PC-3 (cell line): ENCODE data around the gene GPC6. TPM values are rescaled to one million over a fixed set of nuclear protein-coding genes. Genes with fewer than 3 reads are reported as not detected.

Experiments
- ATAC-seq: fragments of 200-7000 bp; cut with Tn5 transposase; 2 replicates; pipeline ENCODE4 v1.9.1; 2020; ENCODE audit warnings: mild to moderate bottlenecking, moderate library complexity
- BruUV-seq: library from RNA; stranded (reverse); fragments of 400-500 nt; replicated peaks from 2 replicates; lab custom pipeline; 2021; lab: Mats Ljungman, UMichigan
- CTCF ChIA-PET: fragments of 300-600 bp; sonication (Branson Sonifier 250); formaldehyde crosslinking; loops from one replicate; lab custom pipeline; 2022; ENCODE audit warnings: antibody characterized with exemption; lab: Charles Lee
- POLR2A ChIA-PET: fragments of 300-600 bp; sonication (Branson Sonifier 250); formaldehyde crosslinking; loops from one replicate; lab custom pipeline; 2022; ENCODE audit warnings: antibody characterized with exemption; ENCODE audit not compliant: unreplicated experiment; lab: Charles Lee
- DNase-seq: peaks from one replicate; pipeline ENCODE4 v3.0.0-alpha.2; 2015
- H2AFZ ChIP-seq: fragments of 300-600 bp; sonication (generic); 2 replicates; pipeline ENCODE4 v1.6.0; 2016; ENCODE audit warnings: antibody characterized with exemption, low read length
- H3F3A ChIP-seq: fragments of 300-600 bp; sonication (generic); one replicate; pipeline ENCODE4 v1.6.0; 2017; ENCODE audit warnings: antibody characterized with exemption, low read length, control low read depth, mild to moderate bottlenecking; ENCODE audit not compliant: unreplicated experiment
- H3K27ac ChIP-seq: fragments of 300-600 bp; sonication (generic); 2 replicates; pipeline ENCODE4 v1.5.1; 2016; ENCODE audit warnings: mild to moderate bottlenecking, low read length
- H3K27me3 ChIP-seq: fragments of 300-600 bp; sonication (generic); 2 replicates; pipeline ENCODE4 v1.6.1; 2016; ENCODE audit warnings: low read length, mixed read lengths
- H3K36me3 ChIP-seq: fragments of 300-600 bp; sonication (generic); 2 replicates; pipeline ENCODE4 v1.6.1; 2016; ENCODE audit warnings: low read depth, mixed run types, low read length, mixed read lengths
- H3K4me1 ChIP-seq: fragments of 300-600 bp; sonication (generic); 2 replicates; pipeline ENCODE4 v1.5.1; 2016; ENCODE audit warnings: low read length; ENCODE audit not compliant: insufficient read depth
- H3K4me2 ChIP-seq: fragments of 300-600 bp; sonication (generic); 2 replicates; pipeline ENCODE4 v1.6.0; 2016; ENCODE audit warnings: low read length
- H3K4me3 ChIP-seq: fragments of 300-600 bp; sonication (generic); 2 replicates; pipeline ENCODE4 v1.5.1; 2016; ENCODE audit warnings: mild to moderate bottlenecking, low read length, mixed read lengths
- H3K79me2 ChIP-seq: fragments of 300-600 bp; sonication (generic); 2 replicates; pipeline ENCODE4 v1.6.1; 2017; ENCODE audit warnings: low read length, mixed read lengths
- H3K9ac ChIP-seq: fragments of 300-600 bp; sonication (generic); 2 replicates; pipeline ENCODE4 v1.6.0; 2016; ENCODE audit warnings: mild to moderate bottlenecking, low read length
- H3K9me2 ChIP-seq: fragments of 300-600 bp; sonication (generic); replicated peaks from 2 replicates; pipeline ENCODE4 v1.6.1; 2016; ENCODE audit warnings: mixed run types, low read length, mixed read lengths
- H3K9me3 ChIP-seq: fragments of 300-600 bp; sonication (generic); 2 replicates; pipeline ENCODE4 v1.6.1; 2016; ENCODE audit warnings: low read length, mixed read lengths
- H4K20me1 ChIP-seq: fragments of 300-600 bp; sonication (generic); 2 replicates; pipeline ENCODE4 v1.6.1; 2016; ENCODE audit warnings: low read length, mixed read lengths
- EZH2 ChIP-seq: fragments of 300-600 bp; sonication (generic); IDR thresholded peaks from one replicate; pipeline ENCODE4 v1.6.1; 2017; ENCODE audit warnings: antibody characterized with exemption, mild to moderate bottlenecking, low read length; ENCODE audit not compliant: unreplicated experiment
- EZH2phosphoT487 ChIP-seq: fragments of 300-600 bp; sonication (generic); IDR thresholded peaks from 2 replicates; pipeline ENCODE4 v1.6.1; 2018; ENCODE audit warnings: mild to moderate bottlenecking, antibody characterized with exemption, low read length, borderline replicate concordance
- intact Hi-C: fragments of 100-400 bp; cut with micrococcal nuclease; formaldehyde crosslinking; loops from 2 replicates; pipeline ENCODE4 v1.9.0; 2023
- total RNA-seq: library from RNA; depleted of rRNA; stranded (reverse); fragments of >200 nt; gene quantifications from 2 replicates; pipeline ENCODE4 v1.2.3, GENCODE V29; 2014
- TF ChIP-seq, protein P1 (sequence below): fragments of 300-600 bp; sonication (generic); conservative IDR thresholded peaks from 2 replicates; pipeline ENCODE4 v1.5.1; 2017; ENCODE audit warnings: antibody characterized with exemption, low read depth, mild to moderate bottlenecking, low read length

GPC6 gene
- total RNA-seq, 1 experiment from 2014 or later, result 3.5 TPM

DNA sequence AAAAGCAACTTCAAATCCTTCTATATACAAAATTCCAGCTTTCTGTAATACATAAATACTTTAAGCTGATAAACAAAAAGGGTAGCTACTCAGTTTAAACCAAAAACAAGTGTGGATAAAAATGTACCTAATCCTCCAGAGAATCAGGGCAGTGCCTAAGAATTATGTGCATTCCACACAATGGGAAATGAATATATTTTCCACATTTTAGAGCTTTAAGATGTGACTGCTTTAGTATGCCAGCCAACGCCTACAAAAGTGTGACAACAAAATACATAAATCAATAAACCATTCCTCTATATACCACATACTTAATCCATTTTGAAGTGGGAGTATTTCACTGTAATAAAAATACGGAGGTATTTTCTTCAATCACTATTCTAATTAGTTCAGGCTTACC, 977.6 kb downstream of the GPC6 start:
- intact Hi-C loops, result no loop called here
- no peaks in the 10 kb centered on the region for H3F3A ChIP-seq
- no peaks in the 10 kb centered on the region for H3K79me2 ChIP-seq
- 0 out of 2 replicates have a peak, but pooled peaks cover under 1% of the 10 kb centered on the region for H3K4me1 ChIP-seq
- H3K9me3 ChIP-seq, result no peaks in the 10 kb centered on the region
- H2AFZ ChIP-seq, result no peak overlapping the region
- ChIA-PET POLR2A (interaction anchor here (0.6 kb wide), 1 partner anchor 921 kb away, joined by 3 read pairs; no protein-coding TSS in a partner anchor), CTCF (no interaction called here)
- H3K36me3 ChIP-seq, result no peaks in the 10 kb centered on the region
- no peak overlapping the region for H3K27ac ChIP-seq
- H4K20me1 ChIP-seq, result no peaks in the 10 kb centered on the region
- ATAC-seq (no peak), DNase-seq (no peak)
- no peak overlapping the region for H3K9ac ChIP-seq
- no peaks in the 10 kb centered on the region for H3K9me2 ChIP-seq
- no peak for TF ChIP-seq EZH2phosphoT487
- TF ChIP-seq, protein P1, sequence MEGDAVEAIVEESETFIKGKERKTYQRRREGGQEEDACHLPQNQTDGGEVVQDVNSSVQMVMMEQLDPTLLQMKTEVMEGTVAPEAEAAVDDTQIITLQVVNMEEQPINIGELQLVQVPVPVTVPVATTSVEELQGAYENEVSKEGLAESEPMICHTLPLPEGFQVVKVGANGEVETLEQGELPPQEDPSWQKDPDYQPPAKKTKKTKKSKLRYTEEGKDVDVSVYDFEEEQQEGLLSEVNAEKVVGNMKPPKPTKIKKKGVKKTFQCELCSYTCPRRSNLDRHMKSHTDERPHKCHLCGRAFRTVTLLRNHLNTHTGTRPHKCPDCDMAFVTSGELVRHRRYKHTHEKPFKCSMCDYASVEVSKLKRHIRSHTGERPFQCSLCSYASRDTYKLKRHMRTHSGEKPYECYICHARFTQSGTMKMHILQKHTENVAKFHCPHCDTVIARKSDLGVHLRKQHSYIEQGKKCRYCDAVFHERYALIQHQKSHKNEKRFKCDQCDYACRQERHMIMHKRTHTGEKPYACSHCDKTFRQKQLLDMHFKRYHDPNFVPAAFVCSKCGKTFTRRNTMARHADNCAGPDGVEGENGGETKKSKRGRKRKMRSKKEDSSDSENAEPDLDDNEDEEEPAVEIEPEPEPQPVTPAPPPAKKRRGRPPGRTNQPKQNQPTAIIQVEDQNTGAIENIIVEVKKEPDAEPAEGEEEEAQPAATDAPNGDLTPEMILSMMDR, result no peak
- no peak for TF ChIP-seq EZH2
- BruUV-seq, result no TSS peak
- H3K4me3 ChIP-seq, result no peak overlapping the region
- no peak overlapping the region for H3K4me2 ChIP-seq
- H3K27me3 ChIP-seq, result no peaks in the 10 kb centered on the region

DNA sequence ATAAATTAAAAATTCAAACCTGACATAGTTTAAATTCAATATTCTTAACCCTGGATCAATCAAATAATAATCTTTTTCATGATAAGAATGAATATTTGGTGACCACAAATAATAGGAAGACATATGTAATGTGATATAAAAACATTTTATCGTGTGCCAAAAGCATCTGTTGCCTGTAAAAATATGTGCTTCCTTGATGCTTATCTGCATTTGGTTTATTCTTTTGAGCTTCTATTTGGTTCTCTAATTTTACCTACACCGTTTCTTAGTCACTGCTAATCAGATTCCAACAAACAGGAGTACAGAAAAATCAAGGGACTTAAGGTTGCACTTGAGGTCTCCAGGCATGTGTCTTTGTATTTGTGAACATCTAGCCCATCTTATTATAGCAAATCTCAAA, 978.3 kb downstream of the GPC6 start:
- intact Hi-C loops, result no loop called here
- CTCF ChIA-PET, result no interaction called here

DNA sequence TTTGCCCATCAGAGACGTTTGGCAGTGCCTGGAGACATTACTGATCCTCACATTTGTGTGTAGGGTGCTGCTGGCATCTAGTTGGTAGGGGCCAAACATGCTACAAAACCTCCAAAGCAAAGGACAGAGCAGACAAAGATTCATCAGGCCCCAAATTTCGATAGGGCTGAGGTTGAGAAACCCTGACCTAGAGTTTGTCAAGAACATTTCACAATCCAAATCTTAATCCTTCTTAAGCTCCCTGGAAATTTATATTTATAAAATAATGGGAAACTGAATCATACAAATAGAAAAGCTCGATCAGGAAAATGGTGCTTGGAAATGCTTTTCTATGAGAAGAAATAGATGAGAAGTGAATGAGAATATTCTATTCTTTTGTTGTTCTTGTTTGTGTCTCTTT, 979.3 kb downstream of the GPC6 start:
- Histone ChIP-seq H3F3A (no peaks in the 10 kb centered on the region), H3K27me3 (no peaks in the 10 kb centered on the region), H3K36me3 (no peaks in the 10 kb centered on the region), H2AFZ (no peak overlapping the region), H3K9ac (no peak overlapping the region), H3K9me2 (no peaks in the 10 kb centered on the region), H3K27ac (no peak overlapping the region), H3K4me1 (peaks cover 4% of the 10 kb centered on the region; the same call in 1 of the 2 replicates), H3K4me2 (no peak overlapping the region), H3K79me2 (no peaks in the 10 kb centered on the region), H3K4me3 (no peak overlapping the region), H4K20me1 (no peaks in the 10 kb centered on the region), H3K9me3 (no peaks in the 10 kb centered on the region)
- DNase-seq, result no peak
- BruUV-seq, result no TSS peak
- POLR2A ChIA-PET, result interaction anchor here (0.6 kb wide), 1 partner anchor 15 kb away, joined by 4 read pairs; no protein-coding TSS in a partner anchor
- ATAC-seq, result no peak
- intact Hi-C loops, result no loop called here
- TF ChIP-seq, protein P1, result no peak
- no peak for TF ChIP-seq EZH2phosphoT487
- no peak for TF ChIP-seq EZH2
- CTCF ChIA-PET, result no interaction called here

More for the DNA sequence above, 978.3 kb downstream of the GPC6 start:
- Histone ChIP-seq H3K4me3 (no peak overlapping the region), H3K9me2 (no peaks in the 10 kb centered on the region), H3K36me3 (no peaks in the 10 kb centered on the region), H3F3A (no peaks in the 10 kb centered on the region), H3K27ac (no peak overlapping the region), H3K27me3 (no peaks in the 10 kb centered on the region), H3K4me1 (peaks cover 4% of the 10 kb centered on the region; the same call in 1 of the 2 replicates), H3K79me2 (no peaks in the 10 kb centered on the region), H4K20me1 (no peaks in the 10 kb centered on the region), H3K4me2 (no peak overlapping the region), H2AFZ (no peak overlapping the region), H3K9ac (no peak overlapping the region), H3K9me3 (no peaks in the 10 kb centered on the region)
- POLR2A ChIA-PET, result no interaction called here
- TF ChIP-seq EZH2, result no peak
- TF ChIP-seq, protein P1, result no peak
- no TSS peak for BruUV-seq
- no peak for DNase-seq
- no peak for ATAC-seq
